HepG2 (cell line): ENCODE measurements around the gene DIPK1A. TPM values are rescaled to one million over a fixed set of nuclear protein-coding genes. Genes with fewer than 3 reads are reported as not detected.

Experiments
- CC2D1A ChIP-seq: sonication (generic); formaldehyde crosslinking; IDR thresholded peaks from 2 replicates; pipeline ENCODE4 v1.8.1; 2023; ENCODE audit warnings: mild to moderate bottlenecking, missing genetic modification reagents
- ESRRA ChIP-seq: sonication (generic); formaldehyde crosslinking; IDR thresholded peaks from 2 replicates; pipeline ENCODE4 v1.5.1; 2020; ENCODE audit warnings: mild to moderate bottlenecking, low read depth, missing genetic modification reagents
- FOXC1 ChIP-seq: sonication (generic); formaldehyde crosslinking; IDR thresholded peaks from 2 replicates; pipeline ENCODE4 v1.8.0; 2022; ENCODE audit warnings: mild to moderate bottlenecking, missing genetic modification reagents, borderline replicate concordance
- GLMP ChIP-seq: sonication (generic); formaldehyde crosslinking; IDR thresholded peaks from 2 replicates; pipeline ENCODE4 v1.9.0; 2021; ENCODE audit warnings: missing genetic modification reagents, mild to moderate bottlenecking, borderline replicate concordance
- HOMEZ ChIP-seq: IDR thresholded peaks from 2 replicates; pipeline ENCODE4 v1.6.1; 2016; ENCODE audit warnings: low read depth
- HOXD1 ChIP-seq: sonication (generic); formaldehyde crosslinking; IDR thresholded peaks from 2 replicates; pipeline ENCODE4 v1.5.0; 2020; ENCODE audit warnings: missing genetic modification reagents
- KAT8 ChIP-seq: IDR thresholded peaks from 2 replicates; pipeline ENCODE4 v1.6.1; 2016; ENCODE audit warnings: missing genetic modification reagents, missing compliant biosample characterization
- KDM1A ChIP-seq: IDR thresholded peaks from 2 replicates; pipeline ENCODE4 v1.6.1; 2016; ENCODE audit warnings: missing compliant biosample characterization
- MED13 ChIP-seq: sonication (generic); formaldehyde crosslinking; IDR thresholded peaks from 2 replicates; pipeline ENCODE4 v1.5.0; 2020; ENCODE audit warnings: missing genetic modification reagents
- NFE2L2 ChIP-seq: fragments of 150-350 bp; IDR thresholded peaks from 2 replicates; pipeline ENCODE4 v1.6.1; 2014; ENCODE audit warnings: low read length
- NR0B2 ChIP-seq: sonication (generic); formaldehyde crosslinking; IDR thresholded peaks from 2 replicates; pipeline ENCODE4 v1.4.0; 2020; ENCODE audit warnings: mild to moderate bottlenecking, missing genetic modification reagents
- POGZ ChIP-seq: sonication (generic); formaldehyde crosslinking; IDR thresholded peaks from 2 replicates; pipeline ENCODE4 v1.4.0; 2020; ENCODE audit warnings: mild to moderate bottlenecking, missing genetic modification reagents
- RAD21 ChIP-seq: fragments of 450-650 bp; formaldehyde crosslinking; IDR thresholded peaks from 2 replicates; pipeline ENCODE4 v1.5.0; 2020; ENCODE audit warnings: mild to moderate bottlenecking
- SNAPC5 ChIP-seq: sonication (generic); formaldehyde crosslinking; IDR thresholded peaks from 2 replicates; pipeline ENCODE4 v1.8.1; 2023; ENCODE audit warnings: mild to moderate bottlenecking, missing genetic modification reagents, borderline replicate concordance
- TAF15 ChIP-seq: fragments of 200-400 bp; formaldehyde crosslinking; IDR thresholded peaks from one replicate; pipeline ENCODE4 v1.6.1; 2018; ENCODE audit warnings: mild to moderate bottlenecking, low read depth, low read length; ENCODE audit not compliant: poor library complexity, severe bottlenecking
- TCF7 ChIP-seq: sonication (generic); IDR thresholded peaks from 2 replicates; pipeline ENCODE4 v1.6.1; 2016; ENCODE audit warnings: antibody characterized with exemption, low read depth
- TP53 ChIP-seq: sonication (generic); formaldehyde crosslinking; conservative IDR thresholded peaks from 2 replicates; pipeline ENCODE4 v1.4.0; 2020; ENCODE audit warnings: missing genetic modification reagents
- TSC22D2 ChIP-seq: sonication (generic); formaldehyde crosslinking; IDR thresholded peaks from 2 replicates; pipeline ENCODE4 v1.5.1; 2020; ENCODE audit warnings: missing genetic modification reagents, mild to moderate bottlenecking, borderline replicate concordance
- YEATS4 ChIP-seq: sonication (generic); formaldehyde crosslinking; IDR thresholded peaks from 2 replicates; pipeline ENCODE4 v1.4.0; 2020; ENCODE audit warnings: missing genetic modification reagents, borderline replicate concordance
- ZNF646 ChIP-seq: sonication (generic); formaldehyde crosslinking; IDR thresholded peaks from 2 replicates; pipeline ENCODE4 v1.9.0; 2021; ENCODE audit warnings: mild to moderate bottlenecking, missing genetic modification reagents
- polyA plus RNA-seq, 8 experiments: library from polyadenylated mRNA; depleted of rRNA in 3 of 8; stranded (reverse) in 7 of 8; unstranded in 1 of 8; fragments of >200 nt; fragmentation: Illumina TruSeq in 4 of 8; extraction: Trizol in 4 of 8; gene quantifications; 2 replicates each; pipeline versions ENCODE4 v1.2.1 to v1.2.3, GENCODE V29; 2011 to 2016; ENCODE audit warnings: low read depth in 4 of 8, missing spikeins in 1 of 8, mixed read lengths in 1 of 8; ENCODE audit not compliant: insufficient read depth in 1 of 8
- total RNA-seq, 5 experiments: library from RNA; depleted of rRNA; stranded (reverse); fragments of >200 nt; fragmentation: Illumina TruSeq; extraction: Trizol; gene quantifications; 2 replicates each; pipeline ENCODE4 v1.2.3, GENCODE V29; 2016; ENCODE audit warnings: low read depth in 1 of 5

The DIPK1A gene
- total and polyA plus RNA-seq, 2 of the 13 experiments (the other 11 are each of a cell fraction or from before 2014, with no cell fraction given): 8.4 TPM

- TF ChIP-seq CC2D1A (CRISPR knock-in tag): 0 out of 2 replicates have a peak, but pooled peaks have one; percentile 79
- TF ChIP-seq MED13: no peak; the same call in 1 of the 2 replicates
- TF ChIP-seq RAD21 (CRISPR knock-in tag): peak; percentile 64; the same call in 1 of the 2 replicates
- 0 out of 2 replicates have a peak, but pooled peaks have one; percentile 89 for TF ChIP-seq TP53 (CRISPR knock-in tag)
- no peak for TF ChIP-seq GLMP (CRISPR knock-in tag)
- peak; percentile 77 for TF ChIP-seq HOXD1 (CRISPR knock-in tag)
- TF ChIP-seq FOXC1 (CRISPR knock-in tag): peak; percentile 84; the same call in 1 of the 2 replicates
- TF ChIP-seq NFE2L2: no peak
- peak; percentile 95 for TF ChIP-seq HOMEZ (CRISPR knock-in tag)
- TF ChIP-seq NR0B2 (CRISPR knock-in tag): peak; percentile 97
- peak; percentile 70 for TF ChIP-seq ESRRA (CRISPR knock-in tag)
- no peak; the same call in 1 of the 2 replicates for TF ChIP-seq ZNF646 (CRISPR knock-in tag)
- TF ChIP-seq TCF7: no peak; the same call in 1 of the 2 replicates
- peak; percentile 58 for TF ChIP-seq TSC22D2 (CRISPR knock-in tag)
- peak; percentile 94 for TF ChIP-seq KAT8 (CRISPR knock-in tag)
- TF ChIP-seq SNAPC5 (CRISPR knock-in tag): peak; percentile 88; the same call in 1 of the 2 replicates
- TF ChIP-seq POGZ (CRISPR knock-in tag): peak; percentile 100
- peak; percentile 88 for TF ChIP-seq TAF15
- TF ChIP-seq YEATS4 (CRISPR knock-in tag): peak; percentile 100
- TF ChIP-seq KDM1A (CRISPR knock-in tag): 0 out of 2 replicates have a peak, but pooled peaks have one; percentile 8
Observed at GRCh38 chr1:92831762-92832536, 129.3 kb downstream of the DIPK1A start, which contains the start of gene RPL5 (continued).
